Natural killer cell (primary cell): ENCODE results near the gene ERBB3. TPM values are rescaled to one million over a fixed set of nuclear protein-coding genes. Genes with fewer than 3 reads are reported as not detected.
A peak's percentile ranks its signal among the peaks of the same experiment; 100 is the strongest.

ENCODE experiments used
- ATAC-seq, 3 donors: fragments of 150-1000 bp in 2 of 3; fragments of 200-7000 bp in 1 of 3; cut with Tn5 transposase; 1 replicate in 1 of 3; 2 replicates in 2 of 3; pipeline ENCODE4 v1.10.0; 2021; ENCODE audit warnings: mild to moderate bottlenecking in 2 of 3, moderate library complexity in 2 of 3
- DNase-seq, 2 donors: peaks; one replicate each; pipeline versions ENCODE4 v3.0.0 to v3.0.0-alpha.2; 2013 to 2021; ENCODE audit warnings: mixed read lengths in 1 of 2
- H3K27ac ChIP-seq: one replicate; pipeline ENCODE4 v1.5.1; 2013; ENCODE audit warnings: mild to moderate bottlenecking, low read length
- H3K27me3 ChIP-seq: one replicate; pipeline ENCODE4 v1.6.1; 2013; ENCODE audit warnings: low read length; ENCODE audit not compliant: control insufficient read depth, insufficient read depth
- H3K36me3 ChIP-seq: one replicate; pipeline ENCODE4 v1.6.1; 2013; ENCODE audit warnings: low read length; ENCODE audit not compliant: control insufficient read depth, insufficient read depth
- H3K4me1 ChIP-seq: one replicate; pipeline ENCODE4 v1.6.1; 2013; ENCODE audit warnings: low read length; ENCODE audit not compliant: control insufficient read depth, insufficient read depth
- H3K4me3 ChIP-seq: one replicate; pipeline ENCODE4 v1.5.1; 2013; ENCODE audit warnings: low read length
- H3K9me3 ChIP-seq: one replicate; pipeline ENCODE4 v1.6.1; 2013; ENCODE audit warnings: low read length; ENCODE audit not compliant: control insufficient read depth, insufficient read depth
- H3K27ac Mint-ChIP-seq, 2 donors: one replicate each; pipeline ENCODE4 v1.8.0; 2022; ENCODE audit warnings: mild to moderate bottlenecking in 2 of 2, mixed read lengths in 2 of 2, moderate library complexity in 1 of 2
- H3K27me3 Mint-ChIP-seq, 2 donors: one replicate each; pipeline ENCODE4 v1.8.0; 2022; ENCODE audit warnings: low read depth in 2 of 2, mixed read lengths in 2 of 2
- H3K36me3 Mint-ChIP-seq: one replicate; pipeline ENCODE4 v1.8.0; 2022; ENCODE audit warnings: mixed read lengths
- H3K4me1 Mint-ChIP-seq, 2 donors: one replicate each; pipeline ENCODE4 v1.8.0; 2022; ENCODE audit warnings: mixed read lengths in 2 of 2
- H3K4me3 Mint-ChIP-seq: one replicate; pipeline ENCODE4 v1.8.0; 2022; ENCODE audit warnings: mild to moderate bottlenecking, moderate library complexity, mixed read lengths
- H3K9me3 Mint-ChIP-seq, 2 donors: one replicate each; pipeline ENCODE4 v1.8.0; 2022; ENCODE audit warnings: mixed read lengths in 2 of 2
- CTCF ChIP-seq: fragments of 200-600 bp; IDR thresholded peaks from one replicate; pipeline ENCODE4 v1.8.0; 2022; ENCODE audit warnings: antibody characterized with exemption
- WGBS: methylation state at CpG from one replicate; pipeline ENCODE4 v1.1.7; 2013; ENCODE audit warnings: missing lambda C conversion rate; ENCODE audit not compliant: insufficient coverage; 5-methylcytosine and 5-hydroxymethylcytosine counted together
- intact Hi-C: fragments of 100-400 bp; cut with micrococcal nuclease; formaldehyde crosslinking; loops from one replicate; pipeline ENCODE4 v1.14.2; 2022
- total RNA-seq, 4 donors: library from RNA; stranded (reverse); fragments of 120-200 nt in 1 of 4; gene quantifications; one replicate each; pipeline versions ENCODE4 v1.2.3 to v1.2.4, GENCODE V29; 2013 to 2022

ERBB3 gene
- total RNA-seq, 3 donors from 2014 or later (not counting 1 experiment from before 2014, with no cell fraction given), result 0.26 to 0.66 TPM; not detected in 1

GRCh38 chr12:56130876-56131275 lies 50.9 kb downstream of the ERBB3 start:
- no peak for TF ChIP-seq CTCF
- Histone ChIP-seq H3K27me3 (no peaks in the 10 kb centered on the region), H3K27ac (peak overlapping the region; percentile 85), H3K9me3 (no peaks in the 10 kb centered on the region), H3K36me3 (peaks cover 50% of the 10 kb centered on the region), H3K4me1 (peaks cover 39% of the 10 kb centered on the region), H3K4me3 (no peak overlapping the region)
- DNase-seq (no peak), ATAC-seq (no peak)
- Mint-ChIP-seq H3K4me3 (peak overlapping the region; percentile 97), H3K9me3 (no peaks in the 10 kb centered on the region), H3K4me1 (peaks cover 51 to 57% of the 10 kb centered on the region in 2 donors), H3K27ac (peak overlapping the region; percentile 88 to 93), H3K36me3 (peaks cover 20% of the 10 kb centered on the region), H3K27me3 (no peaks in the 10 kb centered on the region)
- intact Hi-C loops, result no loop called here
- 94% methylated on average over 1 of the region's 4 CpGs for WGBS

GRCh38 chr12:56134897-56135296 lies 54.9 kb downstream of the ERBB3 start:
- DNase-seq (no peak), ATAC-seq (no peak)
- no peaks in the 10 kb centered on the region for H3K27me3 Mint-ChIP-seq
- 95% methylated on average over 4 of the region's 6 CpGs for WGBS
- intact Hi-C loops, result no loop called here
- no peak for TF ChIP-seq CTCF
- Histone ChIP-seq H3K36me3 (peaks cover 87% of the 10 kb centered on the region), H3K4me1 (peaks cover 21% of the 10 kb centered on the region), H3K27ac (no peak overlapping the region), H3K9me3 (no peaks in the 10 kb centered on the region), H3K4me3 (no peak overlapping the region), H3K27me3 (no peaks in the 10 kb centered on the region)
- peaks cover 23 to 38% of the 10 kb centered on the region in 2 donors for H3K4me1 Mint-ChIP-seq
- no peak overlapping the region for H3K4me3 Mint-ChIP-seq
- no peaks in the 10 kb centered on the region for H3K9me3 Mint-ChIP-seq
- H3K36me3 Mint-ChIP-seq, result peaks cover 37% of the 10 kb centered on the region
- H3K27ac Mint-ChIP-seq, result no peak overlapping the region

- peak in 1 of 2 donors; percentile 26 for DNase-seq
- intact Hi-C loops, result no loop called here
- Histone ChIP-seq H3K9me3 (no peaks in the 10 kb centered on the region), H3K27me3 (no peaks in the 10 kb centered on the region), H3K4me3 (no peak overlapping the region), H3K4me1 (peaks cover 16% of the 10 kb centered on the region), H3K27ac (no peak overlapping the region), H3K36me3 (peaks cover 87% of the 10 kb centered on the region)
- Mint-ChIP-seq H3K4me1 (peaks cover 7 to 19% of the 10 kb centered on the region in 2 donors), H3K27ac (peak overlapping the region; percentile 22 to 72), H3K36me3 (peaks cover 35% of the 10 kb centered on the region), H3K9me3 (no peaks in the 10 kb centered on the region), H3K4me3 (no peak overlapping the region), H3K27me3 (no peaks in the 10 kb centered on the region)
- no peak for ATAC-seq
- TF ChIP-seq CTCF, result no peak
- 94% methylated on average over 12 of the region's 14 CpGs for WGBS
Measured at GRCh38 chr12:56137853-56138571, 58.0 kb downstream of the ERBB3 start.
